K562 (cell line): ENCODE results near the gene RARA. TPM values are rescaled to one million over a fixed set of nuclear protein-coding genes. Genes with fewer than 3 reads are reported as not detected.

ENCODE experiments used
- ATAC-seq: fragments of 200-7000 bp; cut with Tn5 transposase; 3 replicates; pipeline ENCODE4 v1.9.1; 2020; ENCODE audit warnings: moderate library complexity
- BruUV-seq: library from RNA; stranded (reverse); fragments of 400-500 nt; replicated peaks from 2 replicates; lab custom pipeline; 2021; lab: Mats Ljungman, UMichigan
- CTCF ChIA-PET: fragments of 300-600 bp; formaldehyde crosslinking; extraction: SDS; loops from one replicate; lab custom pipeline; 2021; ENCODE audit warnings: low intra/inter-chr PET ratio; lab: Yijun Ruan, JAX
- POLR2A ChIA-PET: fragments of 300-600, 350-650 bp; sonication (Branson Sonifier 250); formaldehyde crosslinking; extraction: SDS; loops from one replicate; lab custom pipeline; 2021; ENCODE audit warnings: antibody characterized with exemption, inconsistent platforms; lab: Yijun Ruan, JAX
- DNase-seq, 4 experiments: peaks; one replicate each; pipeline versions ENCODE4 v3.0.0 to v3.0.0-alpha.2; 2011 to 2018; ENCODE audit warnings: low spot score in 3 of 4, mixed read lengths in 3 of 4; ENCODE audit errors: extremely low read depth in 1 of 4
- FAIRE-seq: peaks from 2 replicates; lab custom pipeline; 2011; peaks lifted over from hg19 to GRCh38; lab: Jason Lieb, UNC
- H2AFZ ChIP-seq: 2 replicates; pipeline ENCODE4 v1.6.0; 2011; ENCODE audit warnings: low read depth, low read length, control low read depth, inconsistent platforms
- H3K27ac ChIP-seq: fragments of 200-600 bp; 3 replicates; pipeline ENCODE4 v1.8.0; 2011; ENCODE audit warnings: low read depth, mild to moderate bottlenecking, control low read depth, inconsistent platforms, low read length, moderate library complexity, mixed read lengths; ENCODE audit errors: extremely low read depth
- H3K27me3 ChIP-seq, 2 experiments: fragments of 300-600 bp in 1 of 2; 2 replicates in 1 of 2; 3 replicates in 1 of 2; pipeline versions ENCODE4 v1.6.0 to v1.8.0; 2011; ENCODE audit warnings: inconsistent platforms in 2 of 2, low read length in 2 of 2, mild to moderate bottlenecking in 1 of 2, mixed read lengths in 1 of 2, moderate library complexity in 1 of 2; ENCODE audit not compliant: control insufficient read depth in 2 of 2, insufficient read depth in 2 of 2
- H3K36me3 ChIP-seq: fragments of 300-600 bp; 3 replicates; pipeline ENCODE4 v1.8.0; 2011; ENCODE audit warnings: mild to moderate bottlenecking, low read length, inconsistent platforms; ENCODE audit not compliant: control insufficient read depth, insufficient read depth
- H3K4me1 ChIP-seq, 2 experiments: fragments of 200-600 bp in 1 of 2; replicated peaks in 1 of 2; 2 replicates in 1 of 2; 3 replicates in 1 of 2; pipeline versions ENCODE4 v1.5.1 to v1.8.0; 2011; ENCODE audit warnings: inconsistent platforms in 2 of 2, low read length in 2 of 2, mild to moderate bottlenecking in 1 of 2, mixed read lengths in 1 of 2, moderate library complexity in 1 of 2; ENCODE audit not compliant: control insufficient read depth in 2 of 2, insufficient read depth in 2 of 2
- H3K4me2 ChIP-seq: 2 replicates; pipeline ENCODE4 v1.6.1; 2011; ENCODE audit warnings: low read length, control low read depth, inconsistent platforms, mixed read lengths; ENCODE audit not compliant: insufficient read depth
- H3K4me3 ChIP-seq: fragments of 200-600 bp; sonication (generic), shearing (Covaris generic); 2 replicates; pipeline ENCODE4 v1.5.1; 2016; ENCODE audit warnings: control low read depth, inconsistent platforms
- H3K79me2 ChIP-seq: fragments of 200-600 bp; 3 replicates; pipeline ENCODE4 v1.8.0; 2011; ENCODE audit warnings: low read length, inconsistent platforms; ENCODE audit not compliant: control insufficient read depth, insufficient read depth
- H3K9ac ChIP-seq, 2 experiments: 2 replicates each; pipeline versions ENCODE4 v1.6.0 to v1.6.1; 2011; ENCODE audit warnings: low read depth in 2 of 2, low read length in 2 of 2, control low read depth in 1 of 2, inconsistent platforms in 1 of 2, mild to moderate bottlenecking in 1 of 2, mixed read lengths in 1 of 2; ENCODE audit not compliant: insufficient read depth in 1 of 2
- H3K9me1 ChIP-seq: one replicate; pipeline ENCODE4 v1.6.0; 2011; ENCODE audit warnings: inconsistent platforms, mild to moderate bottlenecking, low read length, moderate library complexity; ENCODE audit not compliant: control insufficient read depth, insufficient read depth
- H3K9me3 ChIP-seq: replicated peaks from 2 replicates; pipeline ENCODE4 v1.5.1; 2011; ENCODE audit warnings: low read depth, low read length, inconsistent platforms; ENCODE audit not compliant: control insufficient read depth, insufficient read depth
- H4K20me1 ChIP-seq: replicated peaks from 2 replicates; pipeline ENCODE4 v1.6.1; 2011; ENCODE audit warnings: low read length, inconsistent platforms, mixed read lengths; ENCODE audit not compliant: control insufficient read depth, insufficient read depth
- CHD7 ChIP-seq: fragments of 200-600 bp; sonication (generic); IDR thresholded peaks from one replicate; pipeline ENCODE4 v1.6.1; 2012; ENCODE audit warnings: mild to moderate bottlenecking, low read depth, low read length, inconsistent platforms
- FOXM1 ChIP-seq, 2 experiments: fragments of 450-650 bp in 1 of 2; sonication (generic) in 1 of 2; formaldehyde crosslinking in 1 of 2; IDR thresholded peaks; 2 replicates each; pipeline versions ENCODE4 v1.6.1 to v1.9.0; 2017 to 2022; ENCODE audit warnings: low read depth in 2 of 2, mild to moderate bottlenecking in 2 of 2, missing genetic modification reagents in 1 of 2, moderate library complexity in 1 of 2
- GABPB2 ChIP-seq: fragments of 250-450 bp; sonication (Bioruptor Pico); conservative IDR thresholded peaks from 2 replicates; pipeline ENCODE4 v1.5.1; 2021; ENCODE audit warnings: mild to moderate bottlenecking
- PRDM10 ChIP-seq: fragments of 450-650 bp; IDR thresholded peaks from 2 replicates; pipeline ENCODE4 v1.6.1; 2018; ENCODE audit not compliant: partially characterized antibody
- STAT5B ChIP-seq: fragments of 250-450 bp; sonication (Bioruptor Pico); IDR thresholded peaks from 2 replicates; pipeline ENCODE4 v1.8.0; 2021; ENCODE audit warnings: mild to moderate bottlenecking, inconsistent platforms
- TBP ChIP-seq: optimal IDR thresholded peaks from 2 replicates; pipeline ENCODE3; 2011; ENCODE audit warnings: low read depth, low read length, improper control_type of control experiment
- ZNF224 ChIP-seq: sonication (generic); formaldehyde crosslinking; IDR thresholded peaks from 2 replicates; pipeline ENCODE4 v1.8.0; 2022; ENCODE audit warnings: mild to moderate bottlenecking, missing genetic modification reagents
- WGBS: fragments of 100-300 bp; shearing (Covaris generic); methylation state at CpG from one replicate; pipeline ENCODE4 v1.1.6; 2016; ENCODE audit warnings: low coverage, mixed read lengths; ENCODE audit not compliant: insufficient coverage; ENCODE audit errors: missing lambda C conversion rate; 5-methylcytosine and 5-hydroxymethylcytosine counted together
- in situ Hi-C: fragments of 300-500 bp; cut with MboI; formaldehyde crosslinking; loops from 4 replicates; pipeline ENCODE4 v1.15.0; 2018; ENCODE audit warnings: inconsistent platforms, mixed read lengths
- intact Hi-C: fragments of 100-400 bp; cut with micrococcal nuclease; formaldehyde crosslinking; loops from 2 replicates; pipeline ENCODE4 v1.14.2; 2022
- polyA plus RNA-seq, 8 experiments: library from polyadenylated mRNA; depleted of rRNA in 4 of 8; stranded (reverse) in 5 of 8; unstranded in 3 of 8; fragments of >200 nt; fragmentation: Nextera tagmentation in 2 of 8; fragmentation: Illumina TruSeq in 1 of 8; extraction: Ambion mirVana in 2 of 8; extraction: Trizol in 1 of 8; gene quantifications; 2 replicates each; pipeline versions ENCODE4 v1.2.1 to v1.2.3, GENCODE V29; 2011 to 2014; ENCODE audit warnings: inconsistent platforms in 1 of 8, missing spikeins in 1 of 8
- total RNA-seq, 7 experiments: library from RNA; depleted of rRNA in 6 of 7; stranded (reverse); fragments of >200 nt in 6 of 7; fragmentation: Illumina TruSeq in 2 of 7; extraction: Trizol in 2 of 7; gene quantifications; 2 replicates each; pipeline versions ENCODE4 v1.2.1 to v1.2.3, GENCODE V29; 2011 to 2021; ENCODE audit warnings: low replicate concordance in 1 of 7

Gene RARA
- total and polyA plus RNA-seq, 9 of the 15 experiments (the other 6 are each of a cell fraction or from before 2014, with no cell fraction given), result 0.10 to 28.0 (median 7.9) TPM

- in situ Hi-C loops (no loop called here), intact Hi-C loops (no loop called here)
- Histone ChIP-seq H3K79me2 (no peaks in the 10 kb centered on the region), H3K27ac (no peak overlapping the region), H3K27me3 (no peaks in the 10 kb centered on the region), H4K20me1 (0 out of 2 replicates have a peak, but pooled peaks cover under 1% of the 10 kb centered on the region), H3K4me3 (no peak overlapping the region), H2AFZ (no peak overlapping the region), H3K9me3 (no peaks in the 10 kb centered on the region), H3K9me1 (no peaks in the 10 kb centered on the region), H3K4me2 (no peak overlapping the region), H3K36me3 (peaks cover 67% of the 10 kb centered on the region; the same call in 2 of the 3 replicates), H3K4me1 (peaks cover 12 to 13% of the 10 kb centered on the region in 2 experiments; a peak in 4 of 5 replicates), H3K9ac (no peak overlapping the region)
- WGBS, result 92% methylated on average over 7 of the region's 7 CpGs
- CTCF ChIA-PET, result no interaction called here
- BruUV-seq, result no TSS peak
- FAIRE-seq (no peak), DNase-seq (no peak), ATAC-seq (no peak)
- POLR2A ChIA-PET, result interaction anchor here (1.3 kb wide), 1 partner anchor 11 kb away, joined by 3 read pairs; no protein-coding TSS in a partner anchor
- no peak for TF ChIP-seq PRDM10
- TF ChIP-seq TBP, result no peak
- TF ChIP-seq ZNF224 (CRISPR knock-in tag), result no peak
- no peak for TF ChIP-seq CHD7
- no peak for TF ChIP-seq GABPB2
- no peak for TF ChIP-seq FOXM1 (IDR thresholded peaks at IDR 0.05; ENCODE audit: low read depth)
- TF ChIP-seq FOXM1 (CRISPR knock-in tag; IDR thresholded peaks at IDR 0.05; ENCODE audit: low read depth), result no peak
- TF ChIP-seq STAT5B, result no peak
These were observed 48.5 kb upstream of the RARA start for GRCh38 chr17:40260528-40260927.
